Dermis blood vessel endothelial cell (primary cell): ENCODE measurements around the gene PLBD1. TPM values are rescaled to one million over a fixed set of nuclear protein-coding genes. Genes with fewer than 3 reads are reported as not detected.
A peak's percentile ranks its signal among the peaks of the same experiment; 100 is the strongest.

Source experiments
- DNase-seq: peaks from one replicate; pipeline ENCODE4 v3.0.0; 2010
- total RNA-seq: library from RNA; depleted of rRNA; stranded (reverse); fragments of >200 nt; gene quantifications from 2 replicates; pipeline ENCODE4 v1.2.3, GENCODE V29; 2014

PLBD1 gene
- 0.34 and 1.4 TPM in 2 replicates for total RNA-seq

GRCh38 chr12:14567351-14568162, at the start of gene PLBD1:
PLBD1 (minus strand) TSS chr12:14567883; CDS start chr12:14567696, 187 bp downstream.
- peak; percentile 21 for DNase-seq

GRCh38 chr12:14614704-14615121, 47.0 kb upstream of the PLBD1 start:
- DNase-seq, result no peak

- DNase-seq, result no peak
Measured at GRCh38 chr12:14613718-14614117, 46.0 kb upstream of the PLBD1 start.

GRCh38 chr12:14612898-14613445, 45.3 kb upstream of the PLBD1 start:
- no peak for DNase-seq

GRCh38 chr12:14612250-14612649, 44.6 kb upstream of the PLBD1 start:
- DNase-seq, result no peak

- DNase-seq, result no peak
Measured at GRCh38 chr12:14611640-14612203, 44.0 kb upstream of the PLBD1 start.

- no peak for DNase-seq
Measured at GRCh38 chr12:14607568-14607967, 39.9 kb upstream of the PLBD1 start.

GRCh38 chr12:14605401-14605989, 37.8 kb upstream of the PLBD1 start:
- DNase-seq, result no peak

GRCh38 chr12:14601692-14602478, 34.2 kb upstream of the PLBD1 start:
- DNase-seq, result no peak

- DNase-seq, result no peak
Measured at GRCh38 chr12:14597480-14597879, 29.8 kb upstream of the PLBD1 start.

- no peak for DNase-seq
Measured at GRCh38 chr12:14591719-14592118, 24.0 kb upstream of the PLBD1 start.

- no peak for DNase-seq
Measured at GRCh38 chr12:14589169-14590004, 21.7 kb upstream of the PLBD1 start.

- DNase-seq, result no peak
Measured at GRCh38 chr12:14588571-14588970, 20.9 kb upstream of the PLBD1 start.

GRCh38 chr12:14578646-14579045, 11.0 kb upstream of the PLBD1 start:
- no peak for DNase-seq

GRCh38 chr12:14577344-14577743, 9.7 kb upstream of the PLBD1 start:
- DNase-seq, result no peak

- no peak for DNase-seq
Measured at GRCh38 chr12:14576896-14577295, 9.2 kb upstream of the PLBD1 start.

- DNase-seq, result no peak
Measured at GRCh38 chr12:14575585-14575984, 7.9 kb upstream of the PLBD1 start.

GRCh38 chr12:14573118-14573517, 5.4 kb upstream of the PLBD1 start:
- no peak for DNase-seq

- no peak for DNase-seq
Measured at GRCh38 chr12:14572401-14572800, 4.7 kb upstream of the PLBD1 start.

GRCh38 chr12:14571779-14572178, 4.1 kb upstream of the PLBD1 start:
- DNase-seq, result no peak

GRCh38 chr12:14570231-14570630, 2.5 kb upstream of the PLBD1 start:
- no peak for DNase-seq
